HEK293 (cell line): ENCODE data around the gene NDST1.

ENCODE experiments used
- CTCF ChIA-PET: fragments of 350-600 bp; formaldehyde crosslinking; extraction: SDS; loops from one replicate; lab custom pipeline; 2021; ENCODE audit warnings: antibody characterized with exemption; lab: Yijun Ruan, JAX
- POLR2A ChIA-PET: fragments of 300-600 bp; formaldehyde crosslinking; extraction: SDS; loops from one replicate; lab custom pipeline; 2020; ENCODE audit warnings: antibody characterized with exemption, inconsistent platforms; lab: Yijun Ruan, JAX
- H3K27ac ChIP-seq: fragments of 200-500 bp; sonication (Bioruptor generic); 2 replicates; pipeline ENCODE4 v1.5.1; 2014; ENCODE audit warnings: low read depth, low read length, control low read depth, inconsistent platforms; ENCODE audit errors: extremely low read depth
- H3K36me3 ChIP-seq, 2 experiments: fragments of 200-500 bp in 1 of 2; sonication (Bioruptor generic) in 1 of 2; 1 replicate in 1 of 2; 2 replicates in 1 of 2; pipeline ENCODE4 v1.5.1; 2014 to 2017; ENCODE audit warnings: inconsistent platforms in 2 of 2, low read length in 2 of 2; ENCODE audit not compliant: control insufficient read depth in 2 of 2, insufficient read depth in 1 of 2
- H3K4me1 ChIP-seq: fragments of 200-500 bp; sonication (Bioruptor generic); 2 replicates; pipeline ENCODE4 v1.5.1; 2014; ENCODE audit warnings: mild to moderate bottlenecking, low read length, inconsistent platforms; ENCODE audit not compliant: control insufficient read depth, insufficient read depth
- H3K4me3 ChIP-seq: 2 replicates; pipeline ENCODE4 v1.5.1; 2011; ENCODE audit warnings: low read depth, mild to moderate bottlenecking, control low read depth, low read length, moderate library complexity
- H3K9me3 ChIP-seq: fragments of 200-500 bp; sonication (Bioruptor generic); 2 replicates; pipeline ENCODE4 v1.5.1; 2014; ENCODE audit warnings: low read depth, low read length, inconsistent platforms; ENCODE audit not compliant: control insufficient read depth, insufficient read depth
- BCL11A ChIP-seq: fragments of 450-650 bp; formaldehyde crosslinking; IDR thresholded peaks from 2 replicates; pipeline ENCODE4 v1.5.1; 2016; ENCODE audit warnings: low read depth, missing biosample characterization, missing genetic modification characterization
- BCL11B ChIP-seq: fragments of 450-650 bp; formaldehyde crosslinking; IDR thresholded peaks from 2 replicates; pipeline ENCODE4 v1.5.1; 2016; ENCODE audit warnings: low read depth, missing biosample characterization, missing genetic modification characterization
- SP2 ChIP-seq: fragments of 450-650 bp; formaldehyde crosslinking; IDR thresholded peaks from 2 replicates; pipeline ENCODE4 v1.5.1; 2016; ENCODE audit warnings: missing biosample characterization, missing genetic modification characterization
- ZBTB20 ChIP-seq: fragments of 450-650 bp; formaldehyde crosslinking; IDR thresholded peaks from 2 replicates; pipeline ENCODE4 v1.5.1; 2016; ENCODE audit warnings: missing biosample characterization, missing genetic modification characterization
- ZNF23 ChIP-seq: fragments of 450-650 bp; formaldehyde crosslinking; IDR thresholded peaks from 2 replicates; pipeline ENCODE4 v1.5.1; 2016; ENCODE audit warnings: missing biosample characterization, missing genetic modification characterization, borderline replicate concordance
- ZNF266 ChIP-seq: fragments of 450-650 bp; formaldehyde crosslinking; IDR thresholded peaks from 2 replicates; pipeline ENCODE4 v1.5.1; 2016; ENCODE audit warnings: missing biosample characterization, missing genetic modification characterization, low read depth
- ZNF292 ChIP-seq: fragments of 450-650 bp; formaldehyde crosslinking; IDR thresholded peaks from 2 replicates; pipeline ENCODE4 v1.5.1; 2016; ENCODE audit warnings: low read depth, missing biosample characterization, missing genetic modification characterization, borderline replicate concordance
- ZNF311 ChIP-seq: fragments of 450-650 bp; formaldehyde crosslinking; IDR thresholded peaks from 2 replicates; pipeline ENCODE4 v1.5.1; 2017; ENCODE audit warnings: missing biosample characterization, missing genetic modification characterization, borderline replicate concordance
- ZNF335 ChIP-seq: fragments of 450-650 bp; formaldehyde crosslinking; conservative IDR thresholded peaks from 2 replicates; pipeline ENCODE4 v1.5.1; 2016; ENCODE audit warnings: missing biosample characterization, missing genetic modification characterization
- ZNF416 ChIP-seq: fragments of 450-650 bp; formaldehyde crosslinking; IDR thresholded peaks from 2 replicates; pipeline ENCODE4 v1.5.1; 2016; ENCODE audit warnings: missing biosample characterization, missing genetic modification characterization
- ZNF473 ChIP-seq: fragments of 450-650 bp; formaldehyde crosslinking; IDR thresholded peaks from 2 replicates; pipeline ENCODE4 v1.5.1; 2017; ENCODE audit warnings: missing biosample characterization, missing genetic modification characterization
- ZNF548 ChIP-seq: fragments of 450-650 bp; formaldehyde crosslinking; IDR thresholded peaks from 2 replicates; pipeline ENCODE4 v1.5.1; 2016; ENCODE audit warnings: missing biosample characterization, missing genetic modification characterization
- ZNF549 ChIP-seq: fragments of 450-650 bp; IDR thresholded peaks from 2 replicates; pipeline ENCODE4 v1.5.1; 2018; ENCODE audit warnings: missing biosample characterization, missing genetic modification characterization, mild to moderate bottlenecking, inconsistent platforms, moderate library complexity
- ZNF561 ChIP-seq: fragments of 450-650 bp; IDR thresholded peaks from 2 replicates; pipeline ENCODE4 v1.5.1; 2018; ENCODE audit warnings: missing biosample characterization, missing genetic modification characterization, borderline replicate concordance
- ZNF623 ChIP-seq: fragments of 450-650 bp; formaldehyde crosslinking; IDR thresholded peaks from 2 replicates; pipeline ENCODE4 v1.5.1; 2016; ENCODE audit warnings: missing biosample characterization, missing genetic modification characterization
- ZNF654 ChIP-seq: fragments of 450-650 bp; formaldehyde crosslinking; IDR thresholded peaks from 2 replicates; pipeline ENCODE4 v1.5.1; 2016; ENCODE audit warnings: low read depth, missing biosample characterization, missing genetic modification characterization
- ZSCAN16 ChIP-seq: fragments of 450-650 bp; formaldehyde crosslinking; IDR thresholded peaks from 2 replicates; pipeline ENCODE4 v1.5.1; 2016; ENCODE audit warnings: missing biosample characterization, missing genetic modification characterization
- ZSCAN30 ChIP-seq: fragments of 450-650 bp; IDR thresholded peaks from 2 replicates; pipeline ENCODE4 v1.5.1; 2018; ENCODE audit warnings: missing biosample characterization, mild to moderate bottlenecking, missing genetic modification characterization, moderate library complexity
- TF ChIP-seq, protein P1 (sequence below): IDR thresholded peaks from 2 replicates; pipeline ENCODE4 v1.6.1; 2011; ENCODE audit warnings: mild to moderate bottlenecking, low read depth, low read length, borderline replicate concordance
- TF ChIP-seq, protein P2 (sequence below): fragments of 450-650 bp; formaldehyde crosslinking; IDR thresholded peaks from 2 replicates; pipeline ENCODE4 v1.5.1; 2016; ENCODE audit warnings: missing biosample characterization, missing genetic modification characterization
- TF ChIP-seq, protein P3 (sequence below): fragments of 450-650 bp; formaldehyde crosslinking; IDR thresholded peaks from 2 replicates; pipeline ENCODE4 v1.5.1; 2016; ENCODE audit warnings: missing biosample characterization, missing genetic modification characterization
- TF ChIP-seq, protein P4 (sequence below): fragments of 450-650 bp; formaldehyde crosslinking; IDR thresholded peaks from 2 replicates; pipeline ENCODE4 v1.5.1; 2017; ENCODE audit warnings: missing biosample characterization, missing genetic modification characterization
- TF ChIP-seq, protein P5 (sequence below): fragments of 450-650 bp; formaldehyde crosslinking; IDR thresholded peaks from 2 replicates; pipeline ENCODE4 v1.5.1; 2016; ENCODE audit warnings: missing biosample characterization, missing genetic modification characterization
- TF ChIP-seq, protein P6 (sequence below): fragments of 450-650 bp; formaldehyde crosslinking; IDR thresholded peaks from 2 replicates; pipeline ENCODE4 v1.5.1; 2016; ENCODE audit warnings: missing biosample characterization, missing genetic modification characterization

NDST1 gene

DNA sequence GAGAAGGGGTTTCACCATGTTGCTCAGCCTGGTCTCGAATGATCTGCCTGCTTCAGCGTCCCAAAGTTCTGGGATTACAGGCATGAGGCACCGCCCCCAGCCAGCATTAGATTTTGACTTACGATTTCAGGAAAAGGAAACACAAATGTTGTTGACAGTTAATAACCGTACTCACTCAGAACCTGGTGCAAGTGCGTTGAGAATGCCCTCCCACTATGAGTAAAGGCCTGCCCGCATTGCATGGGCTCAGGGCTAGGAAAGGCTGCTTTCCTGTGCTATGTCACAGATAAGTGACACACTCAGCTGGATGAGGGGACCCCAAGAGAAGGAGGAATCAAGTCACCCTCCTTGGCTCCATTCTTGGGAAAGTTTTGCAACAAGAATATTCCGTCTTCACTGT lies 42.4 kb downstream of the NDST1 start (continued):
- TF ChIP-seq, protein P1, sequence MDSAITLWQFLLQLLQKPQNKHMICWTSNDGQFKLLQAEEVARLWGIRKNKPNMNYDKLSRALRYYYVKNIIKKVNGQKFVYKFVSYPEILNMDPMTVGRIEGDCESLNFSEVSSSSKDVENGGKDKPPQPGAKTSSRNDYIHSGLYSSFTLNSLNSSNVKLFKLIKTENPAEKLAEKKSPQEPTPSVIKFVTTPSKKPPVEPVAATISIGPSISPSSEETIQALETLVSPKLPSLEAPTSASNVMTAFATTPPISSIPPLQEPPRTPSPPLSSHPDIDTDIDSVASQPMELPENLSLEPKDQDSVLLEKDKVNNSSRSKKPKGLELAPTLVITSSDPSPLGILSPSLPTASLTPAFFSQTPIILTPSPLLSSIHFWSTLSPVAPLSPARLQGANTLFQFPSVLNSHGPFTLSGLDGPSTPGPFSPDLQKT: no peak
- TF ChIP-seq ZNF292 (tag by site-specific recombination): no peak

DNA sequence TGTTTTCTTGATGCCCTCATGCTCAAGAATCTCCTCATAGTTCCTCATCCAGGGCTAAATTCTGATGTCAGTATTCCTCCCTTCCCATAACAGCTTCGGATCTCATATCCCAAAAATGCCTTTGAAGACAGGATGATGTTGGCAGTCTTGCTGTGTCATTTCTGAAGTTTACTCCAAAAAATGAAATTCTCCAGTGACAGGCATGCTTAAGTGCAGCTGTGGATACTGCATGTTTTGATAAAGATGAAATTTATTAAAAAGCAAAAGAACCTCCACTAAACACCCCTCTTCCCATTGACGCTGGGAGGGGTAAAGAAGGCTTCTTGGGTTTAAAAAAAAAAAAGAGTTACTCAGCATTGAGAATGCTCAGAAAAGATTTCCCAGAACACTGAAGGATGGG lies 43.1 kb downstream of the NDST1 start:
- H3K36me3 ChIP-seq: peaks cover 15 to 81% of the 10 kb centered on the region in 2 experiments; a peak in 2 of 3 replicates

DNA sequence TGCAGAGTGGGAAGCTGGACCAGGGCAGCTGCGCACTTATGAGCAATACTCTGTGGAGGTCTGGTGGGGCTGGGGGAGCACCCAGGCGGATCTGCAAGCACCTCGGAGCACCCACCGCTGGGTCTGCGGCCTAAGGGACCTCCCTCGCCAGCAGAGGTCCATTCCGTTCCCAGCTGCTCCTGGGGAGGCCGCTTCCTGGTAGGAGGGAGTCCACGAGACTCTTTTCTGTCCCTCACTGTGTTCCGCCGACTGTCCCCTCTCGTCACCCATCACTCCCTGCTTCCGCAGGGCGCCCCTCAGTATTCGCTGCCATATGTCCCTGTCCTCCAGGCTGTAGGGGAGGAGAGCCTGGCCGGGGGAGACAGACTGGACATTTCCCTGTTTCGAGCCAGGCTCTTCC lies 45.5 kb downstream of the NDST1 start:
- no peaks in the 10 kb centered on the region for H3K9me3 ChIP-seq
- ChIA-PET CTCF (interaction anchor here (1.0 to 1.5 kb wide), 2 partner anchors 8 to 94 kb away, joined by 3 to 5 read pairs; no protein-coding TSS in a partner anchor), POLR2A (interaction anchor here (0.6 kb wide), 1 partner anchor 619 kb away, joined by 3 read pairs; no protein-coding TSS in a partner anchor)
- no peak overlapping the region for H3K4me3 ChIP-seq
- H3K36me3 ChIP-seq: peaks cover 15 to 65% of the 10 kb centered on the region in 2 experiments; a peak in 2 of 3 replicates
- no peak overlapping the region for H3K27ac ChIP-seq
- no peaks in the 10 kb centered on the region for H3K4me1 ChIP-seq
- TF ChIP-seq ZNF416 (tag by site-specific recombination): no peak
- TF ChIP-seq, protein P2, sequence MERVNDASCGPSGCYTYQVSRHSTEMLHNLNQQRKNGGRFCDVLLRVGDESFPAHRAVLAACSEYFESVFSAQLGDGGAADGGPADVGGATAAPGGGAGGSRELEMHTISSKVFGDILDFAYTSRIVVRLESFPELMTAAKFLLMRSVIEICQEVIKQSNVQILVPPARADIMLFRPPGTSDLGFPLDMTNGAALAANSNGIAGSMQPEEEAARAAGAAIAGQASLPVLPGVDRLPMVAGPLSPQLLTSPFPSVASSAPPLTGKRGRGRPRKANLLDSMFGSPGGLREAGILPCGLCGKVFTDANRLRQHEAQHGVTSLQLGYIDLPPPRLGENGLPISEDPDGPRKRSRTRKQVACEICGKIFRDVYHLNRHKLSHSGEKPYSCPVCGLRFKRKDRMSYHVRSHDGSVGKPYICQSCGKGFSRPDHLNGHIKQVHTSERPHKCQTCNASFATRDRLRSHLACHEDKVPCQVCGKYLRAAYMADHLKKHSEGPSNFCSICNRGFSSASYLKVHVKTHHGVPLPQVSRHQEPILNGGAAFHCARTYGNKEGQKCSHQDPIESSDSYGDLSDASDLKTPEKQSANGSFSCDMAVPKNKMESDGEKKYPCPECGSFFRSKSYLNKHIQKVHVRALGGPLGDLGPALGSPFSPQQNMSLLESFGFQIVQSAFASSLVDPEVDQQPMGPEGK (tag by site-specific recombination): no peak
- TF ChIP-seq, protein P3, sequence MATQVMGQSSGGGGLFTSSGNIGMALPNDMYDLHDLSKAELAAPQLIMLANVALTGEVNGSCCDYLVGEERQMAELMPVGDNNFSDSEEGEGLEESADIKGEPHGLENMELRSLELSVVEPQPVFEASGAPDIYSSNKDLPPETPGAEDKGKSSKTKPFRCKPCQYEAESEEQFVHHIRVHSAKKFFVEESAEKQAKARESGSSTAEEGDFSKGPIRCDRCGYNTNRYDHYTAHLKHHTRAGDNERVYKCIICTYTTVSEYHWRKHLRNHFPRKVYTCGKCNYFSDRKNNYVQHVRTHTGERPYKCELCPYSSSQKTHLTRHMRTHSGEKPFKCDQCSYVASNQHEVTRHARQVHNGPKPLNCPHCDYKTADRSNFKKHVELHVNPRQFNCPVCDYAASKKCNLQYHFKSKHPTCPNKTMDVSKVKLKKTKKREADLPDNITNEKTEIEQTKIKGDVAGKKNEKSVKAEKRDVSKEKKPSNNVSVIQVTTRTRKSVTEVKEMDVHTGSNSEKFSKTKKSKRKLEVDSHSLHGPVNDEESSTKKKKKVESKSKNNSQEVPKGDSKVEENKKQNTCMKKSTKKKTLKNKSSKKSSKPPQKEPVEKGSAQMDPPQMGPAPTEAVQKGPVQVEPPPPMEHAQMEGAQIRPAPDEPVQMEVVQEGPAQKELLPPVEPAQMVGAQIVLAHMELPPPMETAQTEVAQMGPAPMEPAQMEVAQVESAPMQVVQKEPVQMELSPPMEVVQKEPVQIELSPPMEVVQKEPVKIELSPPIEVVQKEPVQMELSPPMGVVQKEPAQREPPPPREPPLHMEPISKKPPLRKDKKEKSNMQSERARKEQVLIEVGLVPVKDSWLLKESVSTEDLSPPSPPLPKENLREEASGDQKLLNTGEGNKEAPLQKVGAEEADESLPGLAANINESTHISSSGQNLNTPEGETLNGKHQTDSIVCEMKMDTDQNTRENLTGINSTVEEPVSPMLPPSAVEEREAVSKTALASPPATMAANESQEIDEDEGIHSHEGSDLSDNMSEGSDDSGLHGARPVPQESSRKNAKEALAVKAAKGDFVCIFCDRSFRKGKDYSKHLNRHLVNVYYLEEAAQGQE (tag by site-specific recombination): no peak
- no peak for TF ChIP-seq ZNF473
- TF ChIP-seq ZBTB20 (tag by site-specific recombination): no peak
- TF ChIP-seq ZNF335 (tag by site-specific recombination): no peak

More for the DNA sequence above, 43.1 kb downstream of the NDST1 start:
- Histone ChIP-seq H3K9me3 (no peaks in the 10 kb centered on the region), H3K4me1 (no peaks in the 10 kb centered on the region), H3K4me3 (no peak overlapping the region), H3K27ac (no peak overlapping the region)
- TF ChIP-seq ZSCAN16 (tag by site-specific recombination) (no peak), ZNF266 (tag by site-specific recombination) (no peak), ZNF561 (tag by site-specific recombination) (no peak), SP2 (tag by site-specific recombination) (no peak), ZNF654 (no peak), ZNF623 (tag by site-specific recombination) (no peak), ZNF311 (tag by site-specific recombination) (no peak), ZNF23 (tag by site-specific recombination) (no peak), ZNF549 (tag by site-specific recombination) (no peak), BCL11B (tag by site-specific recombination) (no peak), BCL11A (no peak), ZNF548 (tag by site-specific recombination) (no peak), ZSCAN30 (tag by site-specific recombination) (no peak)
- TF ChIP-seq, protein P4, sequence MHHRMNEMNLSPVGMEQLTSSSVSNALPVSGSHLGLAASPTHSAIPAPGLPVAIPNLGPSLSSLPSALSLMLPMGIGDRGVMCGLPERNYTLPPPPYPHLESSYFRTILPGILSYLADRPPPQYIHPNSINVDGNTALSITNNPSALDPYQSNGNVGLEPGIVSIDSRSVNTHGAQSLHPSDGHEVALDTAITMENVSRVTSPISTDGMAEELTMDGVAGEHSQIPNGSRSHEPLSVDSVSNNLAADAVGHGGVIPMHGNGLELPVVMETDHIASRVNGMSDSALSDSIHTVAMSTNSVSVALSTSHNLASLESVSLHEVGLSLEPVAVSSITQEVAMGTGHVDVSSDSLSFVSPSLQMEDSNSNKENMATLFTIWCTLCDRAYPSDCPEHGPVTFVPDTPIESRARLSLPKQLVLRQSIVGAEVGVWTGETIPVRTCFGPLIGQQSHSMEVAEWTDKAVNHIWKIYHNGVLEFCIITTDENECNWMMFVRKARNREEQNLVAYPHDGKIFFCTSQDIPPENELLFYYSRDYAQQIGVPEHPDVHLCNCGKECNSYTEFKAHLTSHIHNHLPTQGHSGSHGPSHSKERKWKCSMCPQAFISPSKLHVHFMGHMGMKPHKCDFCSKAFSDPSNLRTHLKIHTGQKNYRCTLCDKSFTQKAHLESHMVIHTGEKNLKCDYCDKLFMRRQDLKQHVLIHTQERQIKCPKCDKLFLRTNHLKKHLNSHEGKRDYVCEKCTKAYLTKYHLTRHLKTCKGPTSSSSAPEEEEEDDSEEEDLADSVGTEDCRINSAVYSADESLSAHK (tag by site-specific recombination): no peak
- TF ChIP-seq, protein P5, sequence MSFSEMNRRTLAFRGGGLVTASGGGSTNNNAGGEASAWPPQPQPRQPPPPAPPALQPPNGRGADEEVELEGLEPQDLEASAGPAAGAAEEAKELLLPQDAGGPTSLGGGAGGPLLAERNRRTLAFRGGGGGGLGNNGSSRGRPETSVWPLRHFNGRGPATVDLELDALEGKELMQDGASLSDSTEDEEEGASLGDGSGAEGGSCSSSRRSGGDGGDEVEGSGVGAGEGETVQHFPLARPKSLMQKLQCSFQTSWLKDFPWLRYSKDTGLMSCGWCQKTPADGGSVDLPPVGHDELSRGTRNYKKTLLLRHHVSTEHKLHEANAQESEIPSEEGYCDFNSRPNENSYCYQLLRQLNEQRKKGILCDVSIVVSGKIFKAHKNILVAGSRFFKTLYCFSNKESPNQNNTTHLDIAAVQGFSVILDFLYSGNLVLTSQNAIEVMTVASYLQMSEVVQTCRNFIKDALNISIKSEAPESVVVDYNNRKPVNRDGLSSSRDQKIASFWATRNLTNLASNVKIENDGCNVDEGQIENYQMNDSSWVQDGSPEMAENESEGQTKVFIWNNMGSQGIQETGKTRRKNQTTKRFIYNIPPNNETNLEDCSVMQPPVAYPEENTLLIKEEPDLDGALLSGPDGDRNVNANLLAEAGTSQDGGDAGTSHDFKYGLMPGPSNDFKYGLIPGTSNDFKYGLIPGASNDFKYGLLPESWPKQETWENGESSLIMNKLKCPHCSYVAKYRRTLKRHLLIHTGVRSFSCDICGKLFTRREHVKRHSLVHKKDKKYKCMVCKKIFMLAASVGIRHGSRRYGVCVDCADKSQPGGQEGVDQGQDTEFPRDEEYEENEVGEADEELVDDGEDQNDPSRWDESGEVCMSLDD (tag by site-specific recombination): no peak
- TF ChIP-seq, protein P6, sequence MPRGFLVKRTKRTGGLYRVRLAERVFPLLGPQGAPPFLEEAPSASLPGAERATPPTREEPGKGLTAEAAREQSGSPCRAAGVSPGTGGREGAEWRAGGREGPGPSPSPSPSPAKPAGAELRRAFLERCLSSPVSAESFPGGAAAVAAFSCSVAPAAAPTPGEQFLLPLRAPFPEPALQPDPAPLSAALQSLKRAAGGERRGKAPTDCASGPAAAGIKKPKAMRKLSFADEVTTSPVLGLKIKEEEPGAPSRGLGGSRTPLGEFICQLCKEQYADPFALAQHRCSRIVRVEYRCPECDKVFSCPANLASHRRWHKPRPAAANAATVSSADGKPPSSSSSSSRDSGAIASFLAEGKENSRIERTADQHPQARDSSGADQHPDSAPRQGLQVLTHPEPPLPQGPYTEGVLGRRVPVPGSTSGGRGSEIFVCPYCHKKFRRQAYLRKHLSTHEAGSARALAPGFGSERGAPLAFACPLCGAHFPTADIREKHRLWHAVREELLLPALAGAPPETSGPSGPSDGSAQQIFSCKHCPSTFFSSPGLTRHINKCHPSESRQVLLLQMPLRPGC (tag by site-specific recombination): no peak
- CTCF ChIA-PET: interaction anchor here (0.6 to 4.8 kb wide), 2 partner anchors 9 to 78 kb away, joined by 3 to 20 read pairs; no protein-coding TSS in a partner anchor
- POLR2A ChIA-PET: no interaction called here
